ENCODE data around the gene VPS13D. TPM values are rescaled to one million over a fixed set of nuclear protein-coding genes. Genes with fewer than 3 reads are reported as not detected.

The VPS13D gene, protein sequence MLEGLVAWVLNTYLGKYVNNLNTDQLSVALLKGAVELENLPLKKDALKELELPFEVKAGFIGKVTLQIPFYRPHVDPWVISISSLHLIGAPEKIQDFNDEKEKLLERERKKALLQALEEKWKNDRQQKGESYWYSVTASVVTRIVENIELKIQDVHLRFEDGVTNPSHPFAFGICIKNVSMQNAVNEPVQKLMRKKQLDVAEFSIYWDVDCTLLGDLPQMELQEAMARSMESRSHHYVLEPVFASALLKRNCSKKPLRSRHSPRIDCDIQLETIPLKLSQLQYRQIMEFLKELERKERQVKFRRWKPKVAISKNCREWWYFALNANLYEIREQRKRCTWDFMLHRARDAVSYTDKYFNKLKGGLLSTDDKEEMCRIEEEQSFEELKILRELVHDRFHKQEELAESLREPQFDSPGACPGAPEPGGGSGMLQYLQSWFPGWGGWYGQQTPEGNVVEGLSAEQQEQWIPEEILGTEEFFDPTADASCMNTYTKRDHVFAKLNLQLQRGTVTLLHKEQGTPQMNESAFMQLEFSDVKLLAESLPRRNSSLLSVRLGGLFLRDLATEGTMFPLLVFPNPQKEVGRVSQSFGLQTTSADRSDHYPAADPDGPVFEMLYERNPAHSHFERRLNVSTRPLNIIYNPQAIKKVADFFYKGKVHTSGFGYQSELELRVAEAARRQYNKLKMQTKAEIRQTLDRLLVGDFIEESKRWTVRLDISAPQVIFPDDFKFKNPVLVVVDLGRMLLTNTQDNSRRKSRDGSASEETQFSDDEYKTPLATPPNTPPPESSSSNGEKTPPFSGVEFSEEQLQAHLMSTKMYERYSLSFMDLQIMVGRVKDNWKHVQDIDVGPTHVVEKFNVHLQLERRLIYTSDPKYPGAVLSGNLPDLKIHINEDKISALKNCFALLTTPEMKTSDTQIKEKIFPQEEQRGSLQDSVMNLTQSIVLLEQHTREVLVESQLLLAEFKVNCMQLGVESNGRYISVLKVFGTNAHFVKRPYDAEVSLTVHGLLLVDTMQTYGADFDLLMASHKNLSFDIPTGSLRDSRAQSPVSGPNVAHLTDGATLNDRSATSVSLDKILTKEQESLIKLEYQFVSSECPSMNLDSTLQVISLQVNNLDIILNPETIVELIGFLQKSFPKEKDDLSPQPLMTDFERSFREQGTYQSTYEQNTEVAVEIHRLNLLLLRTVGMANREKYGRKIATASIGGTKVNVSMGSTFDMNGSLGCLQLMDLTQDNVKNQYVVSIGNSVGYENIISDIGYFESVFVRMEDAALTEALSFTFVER (N-terminal part only)
- total RNA-seq, result 39.6 and 50.5 TPM in 2 replicates

DNA sequence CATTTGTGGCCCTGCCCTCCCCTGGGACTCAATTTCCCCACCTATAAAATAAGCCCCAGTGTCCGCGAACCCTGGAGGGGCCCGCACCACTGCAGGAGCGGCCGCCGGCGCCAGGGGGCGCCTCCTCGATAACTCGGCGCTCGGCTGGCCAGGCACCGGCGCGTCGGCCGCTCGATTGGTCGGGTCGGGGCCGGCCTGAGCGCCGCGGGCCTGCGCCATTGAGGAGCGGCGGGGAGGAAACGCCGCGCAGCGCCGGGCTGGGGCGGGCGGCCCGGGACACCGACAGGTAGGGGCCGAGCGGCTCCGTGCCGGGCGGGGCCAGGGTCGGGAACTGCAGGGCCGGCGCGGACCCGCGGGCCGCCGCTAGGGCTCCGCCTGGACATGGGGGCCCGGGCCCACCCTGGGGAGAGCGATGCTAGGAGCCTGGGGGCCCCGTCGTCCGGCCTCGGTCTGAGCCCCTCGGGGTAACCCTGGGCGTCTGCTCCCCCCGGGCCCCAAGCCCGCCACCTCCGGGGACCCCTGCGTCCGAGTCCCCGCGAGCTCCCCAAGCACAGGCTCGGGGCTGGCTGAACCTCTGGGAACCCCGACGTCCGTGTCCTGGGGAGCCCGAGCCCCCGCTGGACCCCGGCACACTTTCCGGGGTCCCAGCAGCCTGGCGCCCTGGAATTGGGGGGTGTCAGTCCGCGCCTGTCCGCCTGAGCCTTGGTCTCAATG is at the start of gene VPS13D:
Gene VPS13D, plus strand, starts transcription at position 196 of the 714 bp plus-strand sequence. CDS start 4,237 bp downstream, outside the sequence.

Small RNAs within 50 kb of the gene (small RNA-seq; reads per million reads assigned to genes)
- gene MIR4632 (not detected), gene RF00156 (not detected), gene SNORA59A (not detected)

Other genes with a start within 250 kb of the VPS13D start
- 71.9 and 81.0 TPM in 2 replicates for gene MFN2, start 249.6 kb upstream of the VPS13D start, total RNA-seq
- 24.9 and 27.7 TPM in 2 replicates for gene MIIP, start 210.5 kb upstream of the VPS13D start, total RNA-seq
- gene TNFRSF8, start 166.7 kb upstream of the VPS13D start, total RNA-seq, result not detected in 2 replicates
- 29.3 and 31.8 TPM in 2 replicates for gene TNFRSF1B, start 63.0 kb upstream of the VPS13D start, total RNA-seq